ENCODE data around the gene PWWP2B.

DNA sequence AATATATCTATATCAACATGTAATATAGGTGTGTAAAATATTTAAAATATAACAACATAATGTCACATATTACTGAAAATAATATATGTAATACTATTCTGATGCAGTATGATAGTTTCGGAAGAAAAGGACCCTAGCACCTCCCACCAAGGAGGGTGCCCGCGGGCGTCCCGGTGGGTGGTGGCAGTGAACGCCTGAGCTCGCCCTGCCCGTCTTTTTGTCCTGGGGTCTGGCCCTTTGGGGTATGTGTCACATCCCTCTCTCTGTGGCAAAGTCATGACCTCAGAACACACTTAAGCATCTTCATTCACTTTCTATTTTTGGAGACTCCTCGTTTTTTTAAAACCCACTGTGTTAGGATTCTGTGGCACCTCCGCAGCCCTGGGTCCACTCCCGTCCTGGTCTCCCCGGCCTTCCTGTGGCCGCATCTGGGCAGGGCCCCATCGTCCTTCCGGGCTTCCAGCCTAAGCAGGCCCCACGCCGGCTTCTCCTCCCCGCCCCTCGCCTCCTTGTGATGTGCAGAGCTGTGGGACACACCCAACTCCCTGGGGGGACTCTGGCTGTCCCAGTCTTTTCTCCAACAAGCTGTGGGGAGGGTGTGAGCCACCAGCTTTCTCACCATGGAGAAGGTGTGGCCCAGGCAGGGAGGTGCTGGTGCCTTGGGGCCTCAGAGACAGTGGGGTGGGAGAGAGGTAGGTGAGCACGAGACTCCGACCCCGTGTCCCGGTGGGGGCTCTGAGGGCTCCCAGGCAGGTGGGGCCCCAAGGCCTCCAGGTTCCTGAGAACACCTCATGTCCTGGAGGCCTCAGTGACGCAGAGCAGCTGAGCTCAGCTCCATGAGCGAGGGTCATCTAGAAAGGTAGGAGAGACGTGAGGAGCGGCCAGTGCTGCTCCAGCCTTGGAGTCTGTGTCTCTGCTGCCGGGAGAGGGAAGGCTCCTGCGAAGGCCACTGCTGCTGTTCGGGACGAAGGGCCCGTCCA, 16.5 kb downstream of the PWWP2B start:
- no peak for TF ChIP-seq POLR2A (IDR thresholded peaks at IDR 0.05)
- TF ChIP-seq, protein P1, sequence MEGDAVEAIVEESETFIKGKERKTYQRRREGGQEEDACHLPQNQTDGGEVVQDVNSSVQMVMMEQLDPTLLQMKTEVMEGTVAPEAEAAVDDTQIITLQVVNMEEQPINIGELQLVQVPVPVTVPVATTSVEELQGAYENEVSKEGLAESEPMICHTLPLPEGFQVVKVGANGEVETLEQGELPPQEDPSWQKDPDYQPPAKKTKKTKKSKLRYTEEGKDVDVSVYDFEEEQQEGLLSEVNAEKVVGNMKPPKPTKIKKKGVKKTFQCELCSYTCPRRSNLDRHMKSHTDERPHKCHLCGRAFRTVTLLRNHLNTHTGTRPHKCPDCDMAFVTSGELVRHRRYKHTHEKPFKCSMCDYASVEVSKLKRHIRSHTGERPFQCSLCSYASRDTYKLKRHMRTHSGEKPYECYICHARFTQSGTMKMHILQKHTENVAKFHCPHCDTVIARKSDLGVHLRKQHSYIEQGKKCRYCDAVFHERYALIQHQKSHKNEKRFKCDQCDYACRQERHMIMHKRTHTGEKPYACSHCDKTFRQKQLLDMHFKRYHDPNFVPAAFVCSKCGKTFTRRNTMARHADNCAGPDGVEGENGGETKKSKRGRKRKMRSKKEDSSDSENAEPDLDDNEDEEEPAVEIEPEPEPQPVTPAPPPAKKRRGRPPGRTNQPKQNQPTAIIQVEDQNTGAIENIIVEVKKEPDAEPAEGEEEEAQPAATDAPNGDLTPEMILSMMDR (IDR thresholded peaks at IDR 0.05), result no peak
